ENCODE results near the gene CCDC197.

DNA sequence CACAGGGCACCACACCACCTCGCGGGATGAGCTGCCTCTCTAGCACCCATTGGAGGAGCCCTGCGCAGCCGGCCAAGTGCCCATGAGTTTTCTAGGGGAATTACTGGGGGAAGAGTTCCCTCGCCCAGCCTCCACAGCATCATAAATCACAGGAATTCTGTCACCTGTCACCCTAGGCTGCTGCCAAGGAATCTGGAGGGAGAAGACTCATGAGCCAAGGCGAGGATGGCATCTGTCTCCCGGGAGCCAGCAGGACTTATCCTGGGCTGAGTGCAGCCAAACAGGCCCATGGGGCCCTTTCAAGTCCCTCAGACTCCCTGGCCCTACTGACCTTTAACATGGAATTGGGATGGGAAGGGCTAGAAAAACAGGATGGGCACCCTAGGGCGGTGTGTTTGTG, 21.2 kb downstream of the CCDC197 start:
- TF ChIP-seq, protein P1, sequence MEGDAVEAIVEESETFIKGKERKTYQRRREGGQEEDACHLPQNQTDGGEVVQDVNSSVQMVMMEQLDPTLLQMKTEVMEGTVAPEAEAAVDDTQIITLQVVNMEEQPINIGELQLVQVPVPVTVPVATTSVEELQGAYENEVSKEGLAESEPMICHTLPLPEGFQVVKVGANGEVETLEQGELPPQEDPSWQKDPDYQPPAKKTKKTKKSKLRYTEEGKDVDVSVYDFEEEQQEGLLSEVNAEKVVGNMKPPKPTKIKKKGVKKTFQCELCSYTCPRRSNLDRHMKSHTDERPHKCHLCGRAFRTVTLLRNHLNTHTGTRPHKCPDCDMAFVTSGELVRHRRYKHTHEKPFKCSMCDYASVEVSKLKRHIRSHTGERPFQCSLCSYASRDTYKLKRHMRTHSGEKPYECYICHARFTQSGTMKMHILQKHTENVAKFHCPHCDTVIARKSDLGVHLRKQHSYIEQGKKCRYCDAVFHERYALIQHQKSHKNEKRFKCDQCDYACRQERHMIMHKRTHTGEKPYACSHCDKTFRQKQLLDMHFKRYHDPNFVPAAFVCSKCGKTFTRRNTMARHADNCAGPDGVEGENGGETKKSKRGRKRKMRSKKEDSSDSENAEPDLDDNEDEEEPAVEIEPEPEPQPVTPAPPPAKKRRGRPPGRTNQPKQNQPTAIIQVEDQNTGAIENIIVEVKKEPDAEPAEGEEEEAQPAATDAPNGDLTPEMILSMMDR (IDR thresholded peaks at IDR 0.05): no peak
- no peak for TF ChIP-seq ZFX (IDR thresholded peaks at IDR 0.05; ENCODE audit: borderline replicate concordance)

Measured in 22Rv1 (cell line).